K562 (cell line): ENCODE results near the gene RNF213. TPM values are rescaled to one million over a fixed set of nuclear protein-coding genes. Genes with fewer than 3 reads are reported as not detected.

Experiments
- ATAC-seq: fragments of 200-7000 bp; cut with Tn5 transposase; 3 replicates; pipeline ENCODE4 v1.9.1; 2020; ENCODE audit warnings: moderate library complexity
- BruUV-seq: library from RNA; stranded (reverse); fragments of 400-500 nt; replicated peaks from 2 replicates; lab custom pipeline; 2021; lab: Mats Ljungman, UMichigan
- CTCF ChIA-PET: fragments of 300-600 bp; formaldehyde crosslinking; extraction: SDS; loops from one replicate; lab custom pipeline; 2021; ENCODE audit warnings: low intra/inter-chr PET ratio; lab: Yijun Ruan, JAX
- POLR2A ChIA-PET: fragments of 300-600, 350-650 bp; sonication (Branson Sonifier 250); formaldehyde crosslinking; extraction: SDS; loops from one replicate; lab custom pipeline; 2021; ENCODE audit warnings: antibody characterized with exemption, inconsistent platforms; lab: Yijun Ruan, JAX
- DNase-seq, 4 experiments: peaks; one replicate each; pipeline versions ENCODE4 v3.0.0 to v3.0.0-alpha.2; 2011 to 2018; ENCODE audit warnings: low spot score in 3 of 4, mixed read lengths in 3 of 4; ENCODE audit errors: extremely low read depth in 1 of 4
- FAIRE-seq: peaks from 2 replicates; lab custom pipeline; 2011; peaks lifted over from hg19 to GRCh38; lab: Jason Lieb, UNC
- H2AFZ ChIP-seq: 2 replicates; pipeline ENCODE4 v1.6.0; 2011; ENCODE audit warnings: low read depth, low read length, control low read depth, inconsistent platforms
- H3K27ac ChIP-seq: fragments of 200-600 bp; 3 replicates; pipeline ENCODE4 v1.8.0; 2011; ENCODE audit warnings: low read depth, mild to moderate bottlenecking, control low read depth, inconsistent platforms, low read length, moderate library complexity, mixed read lengths; ENCODE audit errors: extremely low read depth
- H3K27me3 ChIP-seq, 2 experiments: fragments of 300-600 bp in 1 of 2; 2 replicates in 1 of 2; 3 replicates in 1 of 2; pipeline versions ENCODE4 v1.6.0 to v1.8.0; 2011; ENCODE audit warnings: inconsistent platforms in 2 of 2, low read length in 2 of 2, mild to moderate bottlenecking in 1 of 2, mixed read lengths in 1 of 2, moderate library complexity in 1 of 2; ENCODE audit not compliant: control insufficient read depth in 2 of 2, insufficient read depth in 2 of 2
- H3K36me3 ChIP-seq: fragments of 300-600 bp; 3 replicates; pipeline ENCODE4 v1.8.0; 2011; ENCODE audit warnings: mild to moderate bottlenecking, low read length, inconsistent platforms; ENCODE audit not compliant: control insufficient read depth, insufficient read depth
- H3K4me1 ChIP-seq, 2 experiments: fragments of 200-600 bp in 1 of 2; replicated peaks in 1 of 2; 2 replicates in 1 of 2; 3 replicates in 1 of 2; pipeline versions ENCODE4 v1.5.1 to v1.8.0; 2011; ENCODE audit warnings: inconsistent platforms in 2 of 2, low read length in 2 of 2, mild to moderate bottlenecking in 1 of 2, mixed read lengths in 1 of 2, moderate library complexity in 1 of 2; ENCODE audit not compliant: control insufficient read depth in 2 of 2, insufficient read depth in 2 of 2
- H3K4me2 ChIP-seq: 2 replicates; pipeline ENCODE4 v1.6.1; 2011; ENCODE audit warnings: low read length, control low read depth, inconsistent platforms, mixed read lengths; ENCODE audit not compliant: insufficient read depth
- H3K4me3 ChIP-seq: fragments of 200-600 bp; sonication (generic), shearing (Covaris generic); 2 replicates; pipeline ENCODE4 v1.5.1; 2016; ENCODE audit warnings: control low read depth, inconsistent platforms
- H3K79me2 ChIP-seq: fragments of 200-600 bp; 3 replicates; pipeline ENCODE4 v1.8.0; 2011; ENCODE audit warnings: low read length, inconsistent platforms; ENCODE audit not compliant: control insufficient read depth, insufficient read depth
- H3K9ac ChIP-seq, 2 experiments: 2 replicates each; pipeline versions ENCODE4 v1.6.0 to v1.6.1; 2011; ENCODE audit warnings: low read depth in 2 of 2, low read length in 2 of 2, control low read depth in 1 of 2, inconsistent platforms in 1 of 2, mild to moderate bottlenecking in 1 of 2, mixed read lengths in 1 of 2; ENCODE audit not compliant: insufficient read depth in 1 of 2
- H3K9me1 ChIP-seq: one replicate; pipeline ENCODE4 v1.6.0; 2011; ENCODE audit warnings: inconsistent platforms, mild to moderate bottlenecking, low read length, moderate library complexity; ENCODE audit not compliant: control insufficient read depth, insufficient read depth
- H3K9me3 ChIP-seq: replicated peaks from 2 replicates; pipeline ENCODE4 v1.5.1; 2011; ENCODE audit warnings: low read depth, low read length, inconsistent platforms; ENCODE audit not compliant: control insufficient read depth, insufficient read depth
- H4K20me1 ChIP-seq: replicated peaks from 2 replicates; pipeline ENCODE4 v1.6.1; 2011; ENCODE audit warnings: low read length, inconsistent platforms, mixed read lengths; ENCODE audit not compliant: control insufficient read depth, insufficient read depth
- HNRNPUL1 ChIP-seq: fragments of 200-400 bp; formaldehyde crosslinking; IDR thresholded peaks from 2 replicates; pipeline ENCODE4 v1.6.1; 2017; ENCODE audit warnings: low read length
- MXI1 ChIP-seq: IDR thresholded peaks from 2 replicates; pipeline ENCODE4 v1.6.1; 2011; ENCODE audit warnings: low read depth, mild to moderate bottlenecking, improper control_type of control experiment, low read length
- NCOR1 ChIP-seq: fragments of 450-650 bp; IDR thresholded peaks from 2 replicates; pipeline ENCODE4 v1.6.1; 2016; ENCODE audit warnings: mild to moderate bottlenecking, moderate library complexity
- POLR3G ChIP-seq: IDR thresholded peaks from 2 replicates; pipeline ENCODE4 v1.6.1; 2011; ENCODE audit not compliant: insufficient read length, insufficient replicate concordance; ENCODE audit errors: extremely low read depth
- SRSF1 ChIP-seq: fragments of 200-400 bp; formaldehyde crosslinking; IDR thresholded peaks from 2 replicates; pipeline ENCODE4 v1.6.1; 2017; ENCODE audit warnings: mild to moderate bottlenecking, low read depth, low read length, moderate library complexity
- WGBS: fragments of 100-300 bp; shearing (Covaris generic); methylation state at CpG from one replicate; pipeline ENCODE4 v1.1.6; 2016; ENCODE audit warnings: low coverage, mixed read lengths; ENCODE audit not compliant: insufficient coverage; ENCODE audit errors: missing lambda C conversion rate; 5-methylcytosine and 5-hydroxymethylcytosine counted together
- in situ Hi-C: fragments of 300-500 bp; cut with MboI; formaldehyde crosslinking; loops from 4 replicates; pipeline ENCODE4 v1.15.0; 2018; ENCODE audit warnings: inconsistent platforms, mixed read lengths
- intact Hi-C: fragments of 100-400 bp; cut with micrococcal nuclease; formaldehyde crosslinking; loops from 2 replicates; pipeline ENCODE4 v1.14.2; 2022
- polyA plus RNA-seq, 8 experiments: library from polyadenylated mRNA; depleted of rRNA in 4 of 8; stranded (reverse) in 5 of 8; unstranded in 3 of 8; fragments of >200 nt; fragmentation: Nextera tagmentation in 2 of 8; fragmentation: Illumina TruSeq in 1 of 8; extraction: Ambion mirVana in 2 of 8; extraction: Trizol in 1 of 8; gene quantifications; 2 replicates each; pipeline versions ENCODE4 v1.2.1 to v1.2.3, GENCODE V29; 2011 to 2014; ENCODE audit warnings: inconsistent platforms in 1 of 8, missing spikeins in 1 of 8
- total RNA-seq, 7 experiments: library from RNA; depleted of rRNA in 6 of 7; stranded (reverse); fragments of >200 nt in 6 of 7; fragmentation: Illumina TruSeq in 2 of 7; extraction: Trizol in 2 of 7; gene quantifications; 2 replicates each; pipeline versions ENCODE4 v1.2.1 to v1.2.3, GENCODE V29; 2011 to 2021; ENCODE audit warnings: low replicate concordance in 1 of 7
- TF ChIP-seq, protein P1 (sequence below), 3 experiments: fragments of 200-800 bp in 1 of 3; sonication (Bioruptor generic) in 1 of 3; sonication (generic) in 1 of 3; formaldehyde crosslinking in 1 of 3; IDR thresholded peaks; 2 replicates each; pipeline versions ENCODE4 v1.6.1 to v1.8.0; 2016 to 2022; ENCODE audit warnings: mild to moderate bottlenecking in 2 of 3, missing compliant biosample characterization in 2 of 3, missing genetic modification characterization in 2 of 3, missing genetic modification reagents in 1 of 3

RNF213 gene
- total and polyA plus RNA-seq, 9 of the 15 experiments (the other 6 are each of a cell fraction or from before 2014, with no cell fraction given), result 5.3 to 33.6 (median 17.9) TPM

DNA sequence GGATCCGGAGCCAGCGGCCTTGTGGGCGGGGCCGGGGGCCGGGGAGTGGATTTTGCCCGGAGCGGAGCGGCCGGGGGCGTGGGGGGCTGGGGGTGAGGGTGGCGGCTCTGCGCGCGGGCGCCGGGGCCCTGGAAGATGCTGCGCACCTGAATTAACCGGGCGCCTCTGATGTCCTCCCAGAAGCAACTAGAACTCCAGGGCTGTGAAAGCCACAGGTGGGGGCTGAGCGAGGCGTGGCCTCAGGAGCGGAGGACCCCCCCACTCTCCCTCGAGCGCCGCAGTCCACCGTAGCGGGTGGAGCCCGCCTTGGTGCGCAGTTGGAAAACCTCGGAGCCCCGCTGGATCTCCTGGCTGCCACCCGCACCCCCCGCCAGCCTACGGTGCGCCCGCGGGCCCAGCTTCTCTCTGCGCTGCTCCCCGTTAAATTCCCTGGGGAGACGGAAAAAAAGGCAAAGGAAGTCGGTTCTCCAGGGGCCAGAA is 39.9 kb upstream of the RNF213 start:
- FAIRE-seq, result no peak

More for the DNA sequence above, 39.9 kb upstream of the RNF213 start:
- peak; percentile 6 for ATAC-seq
- no peaks in the 10 kb centered on the region for H3K27me3 ChIP-seq
- no peaks in the 10 kb centered on the region for H3K9me1 ChIP-seq
- H2AFZ ChIP-seq, result peak overlapping the region; percentile 83; the same call in 1 of the 2 replicates
- intact Hi-C loops, result no loop called here
- peak overlapping the region; percentile 51 for H3K4me3 ChIP-seq
- no peaks in the 10 kb centered on the region for H3K9me3 ChIP-seq
- H3K4me2 ChIP-seq, result no peak overlapping the region
- POLR2A ChIA-PET, result no interaction called here
- H3K4me1 ChIP-seq, result peaks cover 9 to 48% of the 10 kb centered on the region in 2 experiments; a peak in 4 of 5 replicates
- H3K27ac ChIP-seq, result no peak overlapping the region
- in situ Hi-C loops, result no loop called here
- no TSS peak for BruUV-seq
- peaks cover 17% of the 10 kb centered on the region; the same call in 1 of the 3 replicates for H3K36me3 ChIP-seq
- H3K9ac ChIP-seq, result peak overlapping the region in 1 of 2 experiments; percentile 96; a peak in 3 of 4 replicates
- peak in 1 of 4 experiments; percentile 20 for DNase-seq
- 0 out of 2 replicates have a peak, but pooled peaks cover 7% of the 10 kb centered on the region for H4K20me1 ChIP-seq
- peaks cover 3% of the 10 kb centered on the region; the same call in 1 of the 3 replicates for H3K79me2 ChIP-seq
- TF ChIP-seq MXI1 (no peak), HNRNPUL1 (no peak), POLR3G (no peak), NCOR1 (no peak), SRSF1 (no peak)
- TF ChIP-seq, protein P1, sequence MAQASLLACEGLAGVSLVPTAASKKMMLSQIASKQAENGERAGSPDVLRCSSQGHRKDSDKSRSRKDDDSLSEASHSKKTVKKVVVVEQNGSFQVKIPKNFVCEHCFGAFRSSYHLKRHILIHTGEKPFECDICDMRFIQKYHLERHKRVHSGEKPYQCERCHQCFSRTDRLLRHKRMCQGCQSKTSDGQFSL (CRISPR knock-in tag; IDR thresholded peaks at IDR 0.05), result peak; percentile 38; the same call in 1 of the 2 replicates
- TF ChIP-seq, protein P1 (tag; IDR thresholded peaks at IDR 0.05), result peak in 1 of 2 experiments; percentile 57; a peak in 1 of 4 replicates
- 64% methylated on average over 15 of the region's 41 CpGs for WGBS
- CTCF ChIA-PET, result no interaction called here
